Astrocyte of the spinal cord (primary cell): Measurements from ENCODE around the gene CMPK2.

Experiments used
- DNase-seq: peaks from one replicate; pipeline ENCODE4 v3.0.0; 2011; ENCODE audit warnings: low read depth, low spot score
- H3K4me3 ChIP-seq: 2 replicates; pipeline ENCODE4 v1.5.1; 2011; ENCODE audit warnings: low read depth, mild to moderate bottlenecking, low read length, moderate library complexity
- CTCF ChIP-seq: IDR thresholded peaks from 2 replicates; pipeline ENCODE4 v1.5.1; 2012; ENCODE audit warnings: low read depth, mild to moderate bottlenecking, low read length, inconsistent platforms
- in situ Hi-C: cut with HindIII; loops from 2 replicates; pipeline ENCODE4 v1.10.0; 2017; ENCODE audit warnings: low sequenced_read_pairs

Gene CMPK2

GRCh38 chr2:6827566-6828298 lies 38.0 kb downstream of the CMPK2 start:
- no peak for DNase-seq
- TF ChIP-seq CTCF = no peak
- in situ Hi-C loops = no loop called here

GRCh38 chr2:6826081-6826913 lies 39.4 kb downstream of the CMPK2 start:
- peak; percentile 71 for DNase-seq
- in situ Hi-C loops = no loop called here
- peak; percentile 66 for TF ChIP-seq CTCF
- H3K4me3 ChIP-seq = no peak overlapping the region

More at GRCh38 chr2:6827566-6828298, 38.0 kb downstream of the CMPK2 start:
- no peak overlapping the region for H3K4me3 ChIP-seq

GRCh38 chr2:6824962-6825361 lies 40.7 kb downstream of the CMPK2 start:
- DNase-seq = peak; percentile 53
- no peak overlapping the region for H3K4me3 ChIP-seq
- in situ Hi-C loops = no loop called here
- no peak for TF ChIP-seq CTCF

GRCh38 chr2:6823111-6823510 lies 42.6 kb downstream of the CMPK2 start:
- DNase-seq = peak; percentile 12
- in situ Hi-C loops = no loop called here
- no peak overlapping the region for H3K4me3 ChIP-seq
- TF ChIP-seq CTCF = no peak

- in situ Hi-C loops = no loop called here
- no peak overlapping the region for H3K4me3 ChIP-seq
- TF ChIP-seq CTCF = no peak
- DNase-seq = no peak
Measured at GRCh38 chr2:6822406-6822805, 43.3 kb downstream of the CMPK2 start.

GRCh38 chr2:6820903-6821584 lies 44.7 kb downstream of the CMPK2 start:
- no peak for DNase-seq
- no peak overlapping the region for H3K4me3 ChIP-seq
- in situ Hi-C loops = no loop called here
- TF ChIP-seq CTCF = no peak
